Heart left ventricle (tissue), 13 donors: ENCODE data around the gene NFKBIE.

Source experiments
- POLR2A ChIP-seq, 2 donors: fragments of 450-650 bp; IDR thresholded peaks; one replicate each; pipeline ENCODE4 v1.6.1; 2017; ENCODE audit warnings: antibody characterized with exemption in 2 of 2, mild to moderate bottlenecking in 2 of 2, moderate library complexity in 2 of 2
- TF ChIP-seq, protein P1 (sequence below), 12 donors: fragments of 200-600 bp; sonication (generic) in 4 of 12; IDR thresholded peaks; one replicate each; pipeline versions ENCODE4 v1.5.0 to v1.8.0; 2018 to 2022; ENCODE audit warnings: antibody characterized with exemption in 12 of 12, mild to moderate bottlenecking in 5 of 12
- donor health status: ischemic (EF 13 %, LVEDD 7.1; RV severe dilation, severe dysfunction).
- donor health status: DM: no; HTN: yes; CAD: no.
- donor health status: DM: no; HTN: no; CAD: no.
- donor health status: ischemic (EF 25% LVEDD 6.9; RV normal size, moderate dysfunction).
- donor health status: ischemic (EF 25% LVEDD 5.7; RV mildly dilated, moderate dysfunction).
- donor health status: ischemic (EF 35%, LVEDD 5.7; RV mildly dilated, moderate dysfunction).
- donor health status: nonischemic (EF 11% LVEDD 7.7; RV severe dilation, severe dysfunction).
- donor health status: DM: yes; HTN: yes; CAD: no.
- donor health status: PGD.
- donor health status: ischemic (EF 29% LVEDD 5.4; RV normal size, mild dysfunction).
- donor health status: nonischemic (EF 23%, LVEDD 6.1; RV moderate dilation, normal function).

DNA sequence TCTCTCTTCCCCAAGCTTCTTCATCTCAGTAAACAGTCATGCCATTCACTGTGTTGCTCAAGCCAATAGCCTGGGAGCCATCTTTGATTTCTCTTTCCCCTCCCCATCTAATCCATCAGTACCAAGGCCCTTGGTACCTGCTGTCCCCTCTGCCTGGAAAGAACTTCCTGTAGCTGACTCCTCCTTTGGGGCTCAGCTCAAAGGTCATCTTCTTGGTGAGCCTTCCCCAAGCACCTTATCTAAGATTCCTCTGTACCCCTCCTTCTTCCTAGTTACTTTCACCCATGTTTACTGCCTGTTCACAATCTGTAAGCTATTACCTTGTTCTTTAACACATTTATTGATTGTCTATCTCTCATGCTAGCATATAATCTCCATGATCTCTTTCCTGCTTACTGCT is 44.3 kb upstream of the NFKBIE start:
- TF ChIP-seq, protein P1, sequence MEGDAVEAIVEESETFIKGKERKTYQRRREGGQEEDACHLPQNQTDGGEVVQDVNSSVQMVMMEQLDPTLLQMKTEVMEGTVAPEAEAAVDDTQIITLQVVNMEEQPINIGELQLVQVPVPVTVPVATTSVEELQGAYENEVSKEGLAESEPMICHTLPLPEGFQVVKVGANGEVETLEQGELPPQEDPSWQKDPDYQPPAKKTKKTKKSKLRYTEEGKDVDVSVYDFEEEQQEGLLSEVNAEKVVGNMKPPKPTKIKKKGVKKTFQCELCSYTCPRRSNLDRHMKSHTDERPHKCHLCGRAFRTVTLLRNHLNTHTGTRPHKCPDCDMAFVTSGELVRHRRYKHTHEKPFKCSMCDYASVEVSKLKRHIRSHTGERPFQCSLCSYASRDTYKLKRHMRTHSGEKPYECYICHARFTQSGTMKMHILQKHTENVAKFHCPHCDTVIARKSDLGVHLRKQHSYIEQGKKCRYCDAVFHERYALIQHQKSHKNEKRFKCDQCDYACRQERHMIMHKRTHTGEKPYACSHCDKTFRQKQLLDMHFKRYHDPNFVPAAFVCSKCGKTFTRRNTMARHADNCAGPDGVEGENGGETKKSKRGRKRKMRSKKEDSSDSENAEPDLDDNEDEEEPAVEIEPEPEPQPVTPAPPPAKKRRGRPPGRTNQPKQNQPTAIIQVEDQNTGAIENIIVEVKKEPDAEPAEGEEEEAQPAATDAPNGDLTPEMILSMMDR (IDR thresholded peaks at IDR 0.05): no peak
- no peak for TF ChIP-seq POLR2A (IDR thresholded peaks at IDR 0.05)
